Tracheal epithelial cell (primary cell): ENCODE data around the gene ALPK3. TPM values are rescaled to one million over a fixed set of nuclear protein-coding genes. Genes with fewer than 3 reads are reported as not detected.

ENCODE experiments used
- total RNA-seq: library from RNA; depleted of rRNA; stranded (reverse); fragments of >200 nt; gene quantifications from 2 replicates; pipeline ENCODE4 v1.2.1, GENCODE V29; 2014

Gene ALPK3
- under 0.01 and 4.1 TPM in 2 replicates for total RNA-seq

GRCh38 chr15:84816694-84817465, at the start of gene ALPK3:
Gene ALPK3 (plus strand): TSS chr15:84817356. CDS start chr15:84817453, 97 bp downstream.

GRCh38 chr15:84883916-84884781, 67.0 kb downstream of the ALPK3 start, which contains the start of gene SLC28A1:
Gene SLC28A1 (plus strand): TSS chr15:84884662. CDS start chr15:84887761, 3,099 bp downstream.

Other genes with a start within 250 kb of the ALPK3 start
- gene ZSCAN2, start 216.3 kb upstream of the ALPK3 start, total RNA-seq: 6.6 and 13.0 TPM in 2 replicates
- 19.3 and 25.2 TPM in 2 replicates for gene WDR73, start 163.1 kb upstream of the ALPK3 start, total RNA-seq
- 1.7 and 4.7 TPM in 2 replicates for gene NMB, start 159.2 kb upstream of the ALPK3 start, total RNA-seq
- gene SEC11A, start 101.2 kb upstream of the ALPK3 start, total RNA-seq: 164 and 172 TPM in 2 replicates
- gene ZNF592, start 68.8 kb upstream of the ALPK3 start, total RNA-seq: 2.9 and 5.1 TPM in 2 replicates
- gene SLC28A1, start 67.3 kb downstream of the ALPK3 start, total RNA-seq: not detected in 2 replicates
- 16.0 and 17.4 TPM in 2 replicates for gene PDE8A, start 164.5 kb downstream of the ALPK3 start, total RNA-seq